ENCODE results near the gene RGS9.

DNA sequence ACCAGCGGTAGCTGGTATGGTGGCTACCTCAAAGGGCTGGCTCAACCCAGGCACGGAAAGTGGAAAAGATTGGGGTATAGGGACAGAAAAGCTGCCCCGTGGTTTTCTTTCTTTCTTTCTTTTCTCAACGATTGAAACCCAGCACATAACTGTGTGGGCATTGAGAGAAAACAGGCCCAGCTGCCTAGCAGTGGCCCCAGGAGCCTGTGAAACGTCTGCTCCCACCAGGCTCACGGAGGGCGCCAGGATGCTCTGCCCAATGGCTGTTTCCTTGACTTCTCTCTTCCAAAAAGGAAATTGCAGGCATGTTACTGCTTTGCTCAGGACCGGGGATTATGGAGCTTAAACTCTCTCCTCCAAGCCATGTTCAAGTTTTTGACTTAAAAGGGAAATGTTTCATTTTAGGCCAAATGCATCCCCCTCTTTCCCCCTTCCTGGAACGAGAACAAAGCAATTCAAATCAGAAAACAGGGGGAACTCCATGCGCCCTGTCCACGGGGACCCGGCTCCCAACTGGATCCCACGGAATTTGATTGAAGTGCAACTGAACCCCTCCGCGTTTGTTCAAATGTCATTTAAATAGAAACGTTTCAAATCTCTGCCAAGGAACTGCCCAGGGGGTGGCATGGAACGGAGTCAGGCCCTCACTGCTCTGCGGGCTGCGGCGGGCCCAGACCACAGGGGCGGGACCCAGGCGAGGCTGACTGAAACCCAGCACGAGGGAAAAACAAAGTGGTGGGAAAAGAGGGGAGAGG lies 133.5 kb downstream of the RGS9 start:
- no peak for TF ChIP-seq POLR2A (IDR thresholded peaks at IDR 0.05)
- TF ChIP-seq, protein P1, sequence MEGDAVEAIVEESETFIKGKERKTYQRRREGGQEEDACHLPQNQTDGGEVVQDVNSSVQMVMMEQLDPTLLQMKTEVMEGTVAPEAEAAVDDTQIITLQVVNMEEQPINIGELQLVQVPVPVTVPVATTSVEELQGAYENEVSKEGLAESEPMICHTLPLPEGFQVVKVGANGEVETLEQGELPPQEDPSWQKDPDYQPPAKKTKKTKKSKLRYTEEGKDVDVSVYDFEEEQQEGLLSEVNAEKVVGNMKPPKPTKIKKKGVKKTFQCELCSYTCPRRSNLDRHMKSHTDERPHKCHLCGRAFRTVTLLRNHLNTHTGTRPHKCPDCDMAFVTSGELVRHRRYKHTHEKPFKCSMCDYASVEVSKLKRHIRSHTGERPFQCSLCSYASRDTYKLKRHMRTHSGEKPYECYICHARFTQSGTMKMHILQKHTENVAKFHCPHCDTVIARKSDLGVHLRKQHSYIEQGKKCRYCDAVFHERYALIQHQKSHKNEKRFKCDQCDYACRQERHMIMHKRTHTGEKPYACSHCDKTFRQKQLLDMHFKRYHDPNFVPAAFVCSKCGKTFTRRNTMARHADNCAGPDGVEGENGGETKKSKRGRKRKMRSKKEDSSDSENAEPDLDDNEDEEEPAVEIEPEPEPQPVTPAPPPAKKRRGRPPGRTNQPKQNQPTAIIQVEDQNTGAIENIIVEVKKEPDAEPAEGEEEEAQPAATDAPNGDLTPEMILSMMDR (IDR thresholded peaks at IDR 0.05), result no peak

All from body of pancreas (tissue), 4 donors.